ENCODE results near the gene FBXL5. TPM values are rescaled to one million over a fixed set of nuclear protein-coding genes. Genes with fewer than 3 reads are reported as not detected.

The FBXL5 gene
- total RNA-seq, 1 experiment from 2014 or later, result 80.7 TPM

GRCh38 chr4:15677507-15677988, 22.4 kb upstream of the FBXL5 start:
- peak; percentile 82 for DNase-seq (ENCODE audit: low spot score)

- DNase-seq (ENCODE audit: low spot score), result no peak
Observed at GRCh38 chr4:15676899-15677298, 21.7 kb upstream of the FBXL5 start.

GRCh38 chr4:15676039-15676438, 20.9 kb upstream of the FBXL5 start:
- DNase-seq (ENCODE audit: low spot score), result no peak

GRCh38 chr4:15675356-15675755, 20.2 kb upstream of the FBXL5 start:
- DNase-seq (ENCODE audit: low spot score), result no peak

- no peak for DNase-seq (ENCODE audit: low spot score)
Observed at GRCh38 chr4:15674926-15675325, 19.8 kb upstream of the FBXL5 start.

- no peak for DNase-seq (ENCODE audit: low spot score)
Observed at GRCh38 chr4:15674046-15674445, 18.9 kb upstream of the FBXL5 start.

- DNase-seq (ENCODE audit: low spot score), result no peak
Observed at GRCh38 chr4:15673337-15673736, 18.2 kb upstream of the FBXL5 start.

GRCh38 chr4:15672101-15672500, 16.9 kb upstream of the FBXL5 start:
- no peak for DNase-seq (ENCODE audit: low spot score)

- DNase-seq (ENCODE audit: low spot score), result no peak
Observed at GRCh38 chr4:15670576-15670975, 15.4 kb upstream of the FBXL5 start.

- DNase-seq (ENCODE audit: low spot score), result no peak
Observed at GRCh38 chr4:15668566-15669435, 13.6 kb upstream of the FBXL5 start.

GRCh38 chr4:15667006-15667405, 11.8 kb upstream of the FBXL5 start:
- DNase-seq (ENCODE audit: low spot score), result no peak

- peak; percentile 82 for DNase-seq (ENCODE audit: low spot score)
Observed at GRCh38 chr4:15665753-15666365, 10.7 kb upstream of the FBXL5 start.

- DNase-seq (ENCODE audit: low spot score), result no peak
Observed at GRCh38 chr4:15659768-15660570, 4.8 kb upstream of the FBXL5 start.

- no peak for DNase-seq (ENCODE audit: low spot score)
Observed at GRCh38 chr4:15658781-15659180, 3.6 kb upstream of the FBXL5 start.

- DNase-seq (ENCODE audit: low spot score), result no peak
Observed at GRCh38 chr4:15658136-15658770, 3.1 kb upstream of the FBXL5 start.

GRCh38 chr4:15657366-15657765, 2.2 kb upstream of the FBXL5 start:
- no peak for DNase-seq (ENCODE audit: low spot score)

GRCh38 chr4:15656038-15656470, 897 bp upstream of the FBXL5 start:
- DNase-seq (ENCODE audit: low spot score), result no peak

- DNase-seq (ENCODE audit: low spot score), result peak; percentile 23
Observed at GRCh38 chr4:15654593-15655222, 449 bp downstream of the FBXL5 start.

- peak; percentile 64 for DNase-seq (ENCODE audit: low spot score)
Observed at GRCh38 chr4:15653864-15654592, 1.1 kb downstream of the FBXL5 start.

- peak; percentile 15 for DNase-seq (ENCODE audit: low spot score)
Observed at GRCh38 chr4:15653420-15653819, 1.7 kb downstream of the FBXL5 start.

GRCh38 chr4:15652841-15653240, 2.3 kb downstream of the FBXL5 start:
- DNase-seq (ENCODE audit: low spot score), result no peak
